ENCODE measurements around the gene NME3.

Gene NME3

GRCh38 chr16:1768061-1768766, 3.1 kb downstream of the NME3 start:
- no peak for DNase-seq

- no peak for DNase-seq
These were observed 4.0 kb downstream of the NME3 start for GRCh38 chr16:1767116-1767994.

GRCh38 chr16:1766701-1767100, 4.6 kb downstream of the NME3 start:
- no peak for DNase-seq

GRCh38 chr16:1766231-1766630, 5.1 kb downstream of the NME3 start:
- no peak for DNase-seq

GRCh38 chr16:1765826-1766225, 5.5 kb downstream of the NME3 start:
- no peak for DNase-seq

- DNase-seq: no peak
These were observed 6.4 kb downstream of the NME3 start for GRCh38 chr16:1764971-1765370.

GRCh38 chr16:1763521-1764511, 7.5 kb downstream of the NME3 start:
- peak; percentile 41 for DNase-seq

- DNase-seq: no peak
These were observed 8.3 kb downstream of the NME3 start for GRCh38 chr16:1762879-1763520.

GRCh38 chr16:1762196-1762878, 9.0 kb downstream of the NME3 start:
- no peak for DNase-seq

GRCh38 chr16:1761751-1762150, 9.6 kb downstream of the NME3 start:
- no peak for DNase-seq

GRCh38 chr16:1760911-1761310, 10.4 kb downstream of the NME3 start:
- no peak for DNase-seq

GRCh38 chr16:1759511-1759910, 11.8 kb downstream of the NME3 start:
- no peak for DNase-seq

- DNase-seq: no peak
These were observed 12.4 kb downstream of the NME3 start for GRCh38 chr16:1758923-1759322.

GRCh38 chr16:1757714-1758461, 13.5 kb downstream of the NME3 start:
- DNase-seq: no peak

- DNase-seq: no peak
These were observed 17.1 kb downstream of the NME3 start for GRCh38 chr16:1754204-1754603.

- no peak for DNase-seq
These were observed 18.5 kb downstream of the NME3 start for GRCh38 chr16:1752853-1753252.

GRCh38 chr16:1751946-1752345, 19.4 kb downstream of the NME3 start:
- DNase-seq: no peak

- no peak for DNase-seq
These were observed 21.9 kb downstream of the NME3 start for GRCh38 chr16:1749152-1750117.

- DNase-seq: no peak
These were observed 23.4 kb downstream of the NME3 start for GRCh38 chr16:1747934-1748333.

- DNase-seq: no peak
These were observed 24.6 kb downstream of the NME3 start for GRCh38 chr16:1746693-1747195.
